NOMO-1 (cell line): ENCODE data around the gene NFIX.

Source experiments
- DNase-seq, 2 experiments: peaks; one replicate each; lab custom pipeline; 2025; ENCODE audit not compliant: unreplicated experiment in 2 of 2; lab: John Stamatoyannopoulos, UW

NFIX gene

DNA sequence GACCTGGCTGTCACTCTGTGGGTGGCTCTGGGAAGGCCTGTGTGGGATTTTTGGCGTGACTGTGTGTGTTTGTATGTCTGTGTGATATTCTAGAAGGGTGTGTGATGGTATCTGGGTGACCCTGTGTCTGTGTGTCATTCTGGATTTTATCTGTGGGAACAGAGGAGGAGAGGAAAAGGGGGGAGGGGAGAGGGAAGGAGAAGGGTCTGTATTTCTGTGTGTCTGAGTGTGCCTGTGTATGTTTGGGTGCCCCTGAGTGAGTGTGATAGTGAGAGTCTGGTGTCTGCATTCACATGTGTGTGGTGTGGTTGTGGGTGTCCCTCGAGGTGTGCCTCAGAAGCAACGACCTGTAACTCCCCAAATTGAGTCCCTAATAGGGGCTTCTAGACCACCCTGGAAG is 8.1 kb upstream of the NFIX start:
- DNase-seq, result no peak

DNA sequence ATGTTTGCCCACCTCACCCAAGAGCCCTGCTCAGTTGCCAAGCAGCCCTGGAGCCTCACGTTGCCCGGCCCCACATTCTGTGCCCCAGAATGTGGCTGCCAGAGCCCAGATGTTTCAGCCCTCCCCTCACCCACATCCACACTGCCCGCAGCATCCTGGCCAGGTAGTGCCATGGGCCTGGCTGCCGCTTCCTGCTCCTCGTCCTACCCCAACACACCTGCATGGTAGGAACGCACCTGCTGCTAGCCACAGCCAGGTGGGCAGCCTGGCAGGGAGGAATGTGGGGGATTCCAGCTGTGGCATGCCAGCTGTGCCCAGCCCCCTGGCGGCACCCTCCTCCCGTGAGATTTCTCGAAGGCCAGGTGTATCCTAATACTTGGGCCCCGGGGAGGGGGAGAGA is 7.5 kb upstream of the NFIX start:
- no peak for DNase-seq

DNA sequence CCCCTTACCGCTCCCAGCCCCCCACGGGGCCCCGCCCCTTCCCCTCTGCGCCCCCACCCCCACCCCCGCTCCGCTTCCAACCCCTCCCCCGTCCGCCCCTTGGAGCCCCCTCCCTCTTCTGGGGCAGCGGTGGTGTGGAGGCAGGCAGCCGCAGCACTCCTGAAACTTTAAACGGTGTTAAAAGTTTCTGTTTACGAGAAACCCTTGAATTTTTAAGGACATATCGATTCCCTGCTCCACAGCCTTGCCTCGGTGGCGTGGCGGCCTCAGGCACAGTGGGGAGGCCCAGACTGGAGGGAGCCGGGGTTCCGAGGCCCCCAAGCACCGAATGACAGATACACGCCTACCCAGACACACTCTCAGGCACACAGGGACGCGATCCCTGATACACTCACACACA is 4.8 kb upstream of the NFIX start:
- no peak for DNase-seq

DNA sequence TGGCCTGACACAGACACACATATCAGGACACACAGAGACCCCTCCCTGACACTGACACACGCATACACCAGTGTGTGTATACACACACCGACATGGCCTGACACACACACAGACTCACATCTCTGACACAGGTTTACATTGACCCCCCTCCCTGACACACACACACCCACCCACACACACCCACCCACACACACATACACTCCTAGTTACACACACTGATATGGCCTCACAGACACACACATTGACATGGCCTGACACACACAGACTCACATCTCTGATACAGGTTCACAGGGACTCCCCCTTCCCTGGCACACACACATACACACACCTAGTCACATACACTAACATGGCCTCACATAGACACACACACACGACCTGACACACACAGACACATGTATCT is 4.4 kb upstream of the NFIX start:
- no peak for DNase-seq

DNA sequence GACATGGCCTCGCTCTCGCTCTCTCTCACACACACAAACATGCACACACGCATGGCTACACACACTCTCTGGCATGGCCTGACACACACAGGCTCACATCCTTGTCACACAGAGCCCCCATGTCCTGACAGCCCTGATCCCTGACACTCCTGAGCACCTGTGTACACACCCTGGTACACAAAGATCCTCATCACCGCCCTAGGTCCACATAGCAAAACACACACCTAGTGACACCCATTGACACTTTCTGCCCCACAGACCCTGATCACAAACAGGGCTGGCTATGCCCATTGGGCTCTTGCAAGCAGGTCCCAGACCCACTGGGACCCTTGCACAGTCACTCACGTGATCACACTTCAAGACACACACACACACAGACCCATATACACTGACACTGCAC is 4.0 kb upstream of the NFIX start:
- DNase-seq, result no peak

DNA sequence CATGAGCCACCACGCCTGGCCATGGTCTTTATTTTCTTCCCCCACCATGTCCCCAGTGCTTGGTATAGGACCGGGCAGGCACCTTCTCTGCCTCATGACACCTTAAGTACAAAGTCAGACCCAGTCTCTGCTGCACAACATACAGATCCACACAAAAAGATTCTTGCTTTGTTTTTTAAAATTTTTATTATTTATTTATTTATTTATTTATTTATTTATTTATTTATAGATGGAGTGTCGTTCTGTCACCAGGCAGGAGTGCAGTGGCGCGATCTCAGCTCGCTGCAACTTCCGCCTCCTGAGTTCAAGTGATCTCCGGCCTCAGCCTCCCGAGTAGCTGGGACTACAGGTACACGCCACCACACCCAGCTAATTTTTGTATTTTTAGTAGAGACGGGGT is 2.5 kb upstream of the NFIX start:
- DNase-seq, result no peak

DNA sequence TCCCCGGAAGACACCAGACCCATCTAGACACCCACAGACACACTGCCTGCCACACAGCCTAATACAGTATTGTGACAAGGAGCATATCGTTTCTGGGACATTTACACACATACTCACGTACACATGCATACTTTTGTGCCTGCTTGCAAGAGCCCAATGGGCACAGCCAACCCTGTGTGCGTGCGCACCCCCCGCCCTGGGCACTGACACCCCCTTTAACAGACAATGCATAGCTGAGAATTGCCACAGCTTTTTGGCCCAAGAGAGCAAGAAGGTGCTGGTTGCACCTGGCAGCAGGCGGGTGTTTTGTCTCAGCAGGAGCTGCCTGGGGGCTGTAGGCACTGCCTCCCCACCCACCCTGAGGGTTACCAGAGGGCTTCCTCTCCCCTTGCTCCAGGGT is 1.7 kb upstream of the NFIX start:
- DNase-seq, result no peak

DNA sequence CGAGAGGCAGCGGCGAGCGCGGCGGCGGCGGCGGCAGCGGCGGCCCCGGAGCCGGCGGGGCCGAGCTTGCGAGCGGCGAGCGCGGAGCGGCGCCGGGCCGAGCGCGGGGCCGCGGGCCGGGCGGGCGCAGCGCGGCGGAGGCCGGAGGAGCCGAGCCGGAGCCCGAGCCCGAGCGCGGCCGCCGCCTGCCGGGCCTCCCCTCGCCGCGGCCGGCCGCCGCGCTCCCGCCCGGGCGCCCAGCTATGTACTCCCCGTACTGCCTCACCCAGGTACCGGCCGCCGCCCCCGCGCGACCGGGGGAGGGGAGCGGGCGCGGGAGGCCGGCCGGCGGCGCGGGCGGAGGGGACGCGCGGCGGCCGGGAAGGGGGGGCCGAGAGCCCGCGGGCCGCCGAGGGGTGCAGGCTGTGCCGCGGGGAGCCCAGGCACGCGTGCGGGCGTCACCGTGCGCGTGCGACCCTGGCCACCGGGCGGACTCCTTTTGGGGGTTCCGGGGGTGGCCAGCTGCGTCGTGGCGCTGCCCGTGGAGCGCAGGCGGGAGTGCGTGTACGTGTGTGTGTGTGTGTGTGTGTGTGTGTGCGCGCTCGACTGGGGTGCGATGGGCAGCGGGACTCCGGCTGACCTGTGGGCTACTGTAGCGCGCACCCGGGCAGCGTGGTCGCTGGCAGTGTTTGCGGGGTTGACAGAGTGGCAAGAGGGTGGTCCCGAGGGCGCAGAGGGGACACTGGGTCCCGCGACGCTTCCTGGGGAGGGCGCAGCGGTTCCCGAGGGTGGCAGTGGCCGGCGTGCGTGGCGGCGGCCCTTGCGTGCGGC is 526 bp downstream of the NFIX start:
- DNase-seq, result no peak

DNA sequence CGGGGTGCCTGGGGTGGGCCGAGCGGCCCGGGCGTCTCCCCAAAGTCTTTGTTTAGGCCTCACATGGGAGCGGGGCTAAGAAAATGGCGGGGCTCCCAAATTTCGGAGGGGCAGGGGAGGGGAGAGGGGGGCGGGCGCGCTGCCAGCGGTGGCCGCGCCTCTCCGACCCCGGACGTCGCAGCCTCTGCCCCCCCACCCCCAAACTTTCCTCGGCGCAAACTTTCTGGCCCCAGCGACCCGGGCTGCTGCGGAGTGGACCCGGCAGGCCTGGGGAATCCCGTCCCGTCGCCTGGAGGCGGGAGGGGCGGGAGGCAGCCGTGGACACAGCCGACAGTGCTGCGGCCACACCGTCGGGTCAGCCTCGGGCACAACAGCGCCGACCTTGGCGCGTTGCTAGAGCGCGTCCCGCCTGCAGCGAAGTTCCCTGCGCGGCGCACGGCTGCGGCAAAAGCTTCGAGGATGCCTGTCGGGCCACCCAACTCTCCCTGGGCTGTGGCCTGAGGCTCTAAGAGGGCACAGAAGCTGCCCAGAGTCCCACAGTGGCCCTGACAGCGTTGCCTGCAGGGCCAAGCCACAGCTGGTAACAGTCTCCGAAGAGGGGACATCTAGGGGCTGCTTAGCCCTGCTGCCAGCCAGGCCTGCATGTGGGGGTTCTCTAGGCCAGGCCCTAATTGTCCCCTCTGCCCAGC is 1.3 kb downstream of the NFIX start:
- DNase-seq, result no peak

DNA sequence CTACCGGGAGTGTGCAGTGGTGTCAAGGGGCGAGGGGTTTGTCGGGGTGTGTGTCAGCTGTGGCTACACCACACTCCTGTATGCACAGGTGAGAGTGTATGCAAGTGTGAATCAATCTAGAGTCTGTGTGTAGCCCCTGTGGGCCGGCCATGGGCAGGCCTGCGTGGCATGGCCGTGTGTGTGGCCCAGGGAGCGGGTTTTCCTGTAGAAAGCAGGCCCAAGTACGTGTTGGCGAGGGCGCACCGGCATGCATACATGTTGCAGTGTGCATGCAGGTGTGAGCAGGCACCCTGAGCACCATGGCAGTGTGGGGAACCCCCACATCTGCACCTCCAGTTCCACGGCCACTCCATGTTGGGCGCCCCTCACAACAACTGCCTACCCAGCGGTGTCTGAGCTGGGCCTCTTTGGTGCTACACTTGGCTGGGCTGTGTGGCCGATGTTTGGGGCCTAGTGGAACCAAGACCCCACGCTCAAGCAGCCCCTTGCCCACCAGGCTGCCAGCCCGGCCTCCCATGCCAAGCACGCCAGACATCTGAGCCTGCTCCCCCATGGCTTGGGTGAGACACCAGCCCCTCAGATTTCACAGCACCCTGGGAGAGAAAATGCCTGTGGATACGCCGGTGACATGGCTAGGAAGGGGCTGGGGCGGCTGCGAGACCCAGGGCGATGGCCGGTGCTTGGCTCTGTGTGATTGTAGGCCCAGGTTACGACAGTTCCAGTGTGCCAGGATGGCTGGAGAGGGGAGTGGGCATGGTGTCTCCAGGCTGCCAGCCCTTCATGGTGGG is 2.1 kb downstream of the NFIX start:
- DNase-seq, result no peak

DNA sequence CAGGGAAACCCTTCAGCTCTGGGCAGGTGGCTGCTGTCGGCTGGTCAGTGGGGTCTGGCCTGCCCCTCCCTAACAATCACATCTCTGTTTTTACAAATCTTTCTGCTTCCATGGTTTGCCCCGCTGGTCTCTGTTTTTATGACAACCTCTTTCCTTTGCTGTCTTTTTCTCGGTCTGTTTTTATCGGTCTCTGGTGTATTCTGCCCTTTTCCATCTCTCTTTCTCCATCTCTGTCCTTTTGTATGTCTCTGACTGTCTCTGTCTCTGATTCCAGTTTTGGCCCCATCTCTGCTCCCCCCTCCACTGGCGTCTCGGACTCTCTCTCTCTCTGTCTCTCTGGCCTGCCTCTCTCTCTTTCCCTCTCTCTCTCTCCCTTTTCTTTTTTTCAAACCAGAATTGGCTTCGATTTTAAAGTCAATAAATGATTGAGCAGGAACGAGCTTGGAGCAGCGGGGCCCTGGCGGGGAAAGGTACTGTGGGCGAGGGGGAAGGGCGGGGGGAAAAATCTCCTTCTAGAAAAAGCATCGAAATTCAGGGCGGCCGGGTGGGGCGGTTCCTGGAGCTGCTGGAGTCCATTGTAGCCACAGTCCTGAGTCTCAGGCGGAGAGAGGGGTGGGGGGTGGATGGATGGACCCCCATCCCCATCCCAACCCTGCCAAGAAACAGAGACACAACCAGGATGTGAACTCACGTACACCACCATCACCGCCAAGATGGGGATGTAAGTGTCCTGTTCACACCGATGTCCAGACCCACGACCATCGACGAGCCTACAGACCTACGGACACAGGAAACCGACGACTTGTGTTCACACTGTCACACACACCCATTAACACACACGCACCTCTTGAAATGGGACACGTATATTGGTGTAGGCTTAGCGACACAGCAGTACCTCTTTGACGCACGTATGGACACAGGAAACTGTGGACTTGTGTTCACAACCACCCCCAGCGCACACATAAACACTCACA is 3.0 kb downstream of the NFIX start:
- DNase-seq, result no peak

DNA sequence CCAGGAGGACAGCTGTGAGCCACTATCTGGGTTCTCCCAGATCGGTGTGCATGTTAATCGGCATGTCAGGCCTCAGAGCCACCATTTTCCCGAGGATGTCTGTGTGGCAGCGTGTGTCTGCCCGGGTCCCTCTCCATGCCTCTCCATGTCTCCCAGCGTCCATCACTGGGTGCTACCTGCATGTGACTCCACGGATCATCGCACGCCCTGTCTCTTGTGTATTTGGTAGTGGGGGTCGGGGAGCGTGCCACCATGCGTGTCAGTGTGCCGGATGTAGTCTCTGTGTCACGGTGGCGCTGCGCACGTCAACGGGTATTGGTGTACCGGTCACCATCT is 5.9 kb downstream of the NFIX start:
- DNase-seq, result no peak

DNA sequence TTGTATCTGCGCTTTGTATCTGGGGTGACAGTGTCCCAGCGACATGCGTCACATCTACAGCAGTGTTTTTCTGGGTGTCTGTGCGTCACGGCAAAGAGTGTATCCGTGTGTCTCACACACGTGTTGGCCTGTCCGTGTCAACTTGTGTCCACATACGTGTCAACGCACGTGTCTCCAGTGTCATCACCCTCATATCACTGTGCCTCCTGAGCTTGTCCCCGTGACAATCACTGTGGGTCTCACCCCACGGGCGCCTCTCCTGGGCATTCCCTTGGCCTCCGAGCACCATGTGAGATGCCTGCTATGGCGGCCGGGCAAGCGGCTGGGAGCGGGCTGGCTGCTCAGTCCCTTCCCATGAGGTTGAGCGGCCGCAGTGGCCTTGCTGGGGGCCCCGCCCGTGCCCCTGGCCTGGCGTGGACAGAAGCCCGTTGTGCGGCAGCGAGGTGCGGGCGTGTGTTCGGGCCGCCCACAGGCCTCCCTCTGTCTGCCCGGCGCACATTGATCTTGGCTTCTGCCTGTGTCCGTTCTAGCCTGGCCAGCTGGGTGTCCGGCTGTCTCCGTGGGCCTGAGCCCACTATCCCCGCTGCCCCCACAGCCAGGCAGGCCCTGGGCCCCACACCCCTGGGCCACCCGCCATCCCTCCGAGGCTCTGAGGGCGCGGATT is 6.4 kb downstream of the NFIX start:
- no peak for DNase-seq

DNA sequence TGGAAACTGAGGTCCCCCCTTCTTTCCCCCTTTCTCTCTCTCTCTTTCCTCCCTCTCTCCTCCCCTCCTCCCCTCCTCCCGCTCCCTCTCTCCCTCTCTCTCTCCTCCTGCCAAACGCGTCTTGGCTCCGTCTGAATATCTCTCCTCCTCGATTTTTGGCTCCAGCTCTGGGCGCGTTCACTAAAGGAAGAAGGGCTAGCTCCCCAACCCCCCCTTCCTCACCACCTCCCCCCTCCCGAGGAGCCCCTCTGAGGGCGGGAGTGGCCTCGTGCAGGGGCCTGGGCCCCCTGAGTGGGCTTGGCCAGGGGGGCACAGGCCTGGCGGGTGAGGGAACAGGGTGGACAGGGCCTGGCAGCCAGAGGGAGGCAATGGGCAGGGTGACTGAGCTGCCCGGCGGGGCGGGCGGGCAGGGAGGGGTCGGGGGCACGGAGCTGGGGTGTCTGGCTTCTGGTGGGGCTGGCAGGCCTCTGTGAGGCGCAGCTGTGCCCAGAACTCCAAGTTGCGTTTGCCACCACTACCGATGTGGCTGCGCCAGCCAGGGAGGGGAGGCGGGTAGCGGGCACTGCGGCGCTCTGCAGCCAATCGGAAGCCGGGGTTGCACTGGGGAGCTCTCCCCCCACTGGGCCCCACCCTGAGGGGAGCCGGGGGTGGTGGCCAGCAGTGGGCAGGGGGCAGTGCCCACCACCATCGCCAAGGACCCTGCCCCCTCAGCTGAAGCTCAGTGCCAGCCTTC is 7.1 kb downstream of the NFIX start:
- no peak for DNase-seq

DNA sequence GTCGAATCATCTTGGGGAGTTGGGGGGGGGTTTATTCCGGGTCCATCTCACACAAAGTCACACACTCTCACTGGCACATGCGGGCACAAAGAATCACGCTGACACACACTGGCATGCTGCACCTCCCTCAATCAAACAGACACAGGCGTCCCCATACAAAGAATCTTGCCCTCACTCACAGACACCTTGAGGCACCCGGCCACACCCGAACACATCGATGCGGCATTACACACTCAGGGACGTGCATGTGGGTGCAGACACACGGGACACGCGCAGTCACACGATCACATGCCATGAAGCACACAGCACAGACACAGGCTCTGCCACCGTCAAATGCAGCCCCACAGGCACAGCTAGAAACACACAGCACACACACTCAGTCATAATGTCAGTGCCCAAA is 7.8 kb downstream of the NFIX start:
- DNase-seq, result no peak

DNA sequence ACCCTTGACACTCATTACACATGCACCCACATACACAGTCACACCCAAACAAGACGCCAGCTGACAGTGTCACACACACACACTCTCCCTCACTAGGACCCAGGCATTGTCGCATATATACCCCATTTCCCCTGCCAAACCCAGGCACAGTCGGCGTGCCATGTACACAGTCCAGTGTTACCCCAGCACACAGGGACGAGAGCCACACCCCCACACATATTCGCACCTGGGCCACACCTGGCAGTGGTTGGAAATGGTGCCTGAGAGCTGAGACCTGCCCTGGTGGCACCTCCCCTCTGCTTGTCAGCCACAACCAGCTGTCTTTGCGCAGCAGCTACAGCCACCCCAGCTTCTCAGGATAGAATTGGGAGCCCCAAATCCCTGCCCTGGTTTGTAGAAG is 9.0 kb downstream of the NFIX start:
- DNase-seq, result no peak

DNA sequence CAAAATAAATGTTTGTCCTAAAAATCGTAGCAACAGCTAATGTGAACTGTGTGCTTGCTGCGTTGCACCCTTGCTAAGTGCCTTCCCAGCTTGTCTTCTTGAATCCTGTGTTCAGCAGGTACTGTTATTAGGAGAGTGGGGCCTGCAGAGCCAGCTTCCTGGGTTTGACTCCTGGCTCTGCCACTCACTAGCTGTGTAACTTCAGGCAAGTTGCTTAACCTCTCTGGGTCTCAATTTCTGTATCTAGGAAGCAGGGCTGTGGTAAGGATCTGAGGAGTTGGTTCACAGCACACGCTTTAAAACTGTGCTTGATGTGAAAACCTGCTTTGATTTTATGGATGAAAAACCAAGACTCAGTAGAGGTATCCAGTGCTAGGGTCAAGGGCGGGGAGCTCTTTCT is 10.0 kb downstream of the NFIX start:
- no peak for DNase-seq

DNA sequence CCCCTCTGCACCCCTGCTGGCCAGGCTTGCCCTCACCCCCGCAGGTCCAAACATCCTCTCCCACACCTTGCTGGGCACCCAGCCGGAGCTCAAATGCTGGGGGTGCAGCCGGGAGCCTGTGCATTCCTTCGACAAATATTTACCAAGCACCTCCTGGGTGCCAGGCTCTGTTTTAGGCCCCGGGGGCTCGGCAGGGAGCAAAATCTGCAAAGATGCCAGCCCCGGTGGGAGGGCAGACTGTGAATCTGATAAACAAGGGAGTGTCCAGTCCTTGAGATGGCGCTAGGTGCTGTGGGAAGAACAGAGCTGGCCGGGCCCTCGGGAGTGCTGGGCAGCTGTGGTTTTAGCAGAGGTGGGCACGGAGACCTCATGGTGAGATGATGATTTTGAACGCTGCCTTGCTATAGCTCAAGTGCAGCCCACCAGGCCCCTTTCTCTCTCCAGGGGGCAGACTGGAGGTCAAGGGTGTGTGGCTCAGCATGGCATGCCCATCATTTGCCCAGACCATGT is 10.6 kb downstream of the NFIX start:
- DNase-seq, result no peak
